Muscle layer of colon (tissue), 2 donors: ENCODE data around the gene CWC22.
"Not testable (repeated sequence)": the region's sequence is repeated elsewhere in the genome, so short reads cannot be mapped to it uniquely, and the experiment has no call there.

Source experiments
- H3K27ac ChIP-seq: one replicate; pipeline ENCODE4 v1.7.0; 2013; ENCODE audit warnings: low read depth, mild to moderate bottlenecking, low read length, moderate library complexity
- H3K27me3 ChIP-seq, 2 donors: one replicate each; pipeline ENCODE4 v1.7.0; 2013; ENCODE audit warnings: low read length in 2 of 2, mild to moderate bottlenecking in 2 of 2; ENCODE audit not compliant: insufficient read depth in 2 of 2, control insufficient read depth in 1 of 2
- H3K36me3 ChIP-seq: one replicate; pipeline ENCODE4 v1.7.0; 2013; ENCODE audit warnings: mild to moderate bottlenecking, low read length; ENCODE audit not compliant: insufficient read depth
- H3K4me1 ChIP-seq: one replicate; pipeline ENCODE4 v1.7.0; 2013; ENCODE audit warnings: mild to moderate bottlenecking, low read length; ENCODE audit not compliant: insufficient read depth
- H3K4me3 ChIP-seq, 2 donors: one replicate each; pipeline ENCODE4 v1.7.0; 2013; ENCODE audit warnings: low read length in 2 of 2, low read depth in 1 of 2, mild to moderate bottlenecking in 1 of 2, moderate library complexity in 1 of 2
- H3K9ac ChIP-seq: one replicate; pipeline ENCODE4 v1.7.0; 2013; ENCODE audit warnings: low read length
- H3K9me3 ChIP-seq: one replicate; pipeline ENCODE4 v1.7.0; 2013; ENCODE audit warnings: mild to moderate bottlenecking, low read length
- donor health status: abdominal sarcoma.
- donor health status: Adenocarcinoma of cecum.

CWC22 gene

GRCh38 chr2:179948058-179948457 lies 59.0 kb downstream of the CWC22 start:
- H3K4me1 ChIP-seq = no peaks in the 10 kb centered on the region
- H3K9me3 ChIP-seq = no peaks in the 10 kb centered on the region
- H3K36me3 ChIP-seq = peaks cover 50% of the 10 kb centered on the region
- H3K27me3 ChIP-seq = no peaks in the 10 kb centered on the region
- no peak overlapping the region for H3K27ac ChIP-seq
- H3K4me3 ChIP-seq = no peak overlapping the region
- H3K9ac ChIP-seq = no peak overlapping the region

- peaks cover 45% of the 10 kb centered on the region for H3K36me3 ChIP-seq
- no peak overlapping the region for H3K4me3 ChIP-seq
Observed at GRCh38 chr2:179946810-179947615, 60.1 kb downstream of the CWC22 start.

GRCh38 chr2:179946346-179946745 lies 60.8 kb downstream of the CWC22 start:
- H3K27ac ChIP-seq = no peak overlapping the region
- H3K4me3 ChIP-seq = no peak overlapping the region
- H3K36me3 ChIP-seq = peaks cover 41% of the 10 kb centered on the region
- no peaks in the 10 kb centered on the region for H3K4me1 ChIP-seq
- no peak overlapping the region for H3K9ac ChIP-seq
- H3K27me3 ChIP-seq = no peaks in the 10 kb centered on the region
- H3K9me3 ChIP-seq = no peaks in the 10 kb centered on the region

More at GRCh38 chr2:179946810-179947615, 60.1 kb downstream of the CWC22 start:
- Histone ChIP-seq H3K9me3 (no peaks in the 10 kb centered on the region), H3K4me1 (no peaks in the 10 kb centered on the region), H3K27me3 (no peaks in the 10 kb centered on the region), H3K27ac (no peak overlapping the region), H3K9ac (no peak overlapping the region)

GRCh38 chr2:179939259-179939658 lies 67.8 kb downstream of the CWC22 start:
- no peak overlapping the region for H3K4me3 ChIP-seq
- H3K4me1 ChIP-seq = no peaks in the 10 kb centered on the region
- peaks cover 5% of the 10 kb centered on the region for H3K36me3 ChIP-seq
- H3K9me3 ChIP-seq = no peaks in the 10 kb centered on the region
- H3K27ac ChIP-seq = no peak overlapping the region
- no peaks in the 10 kb centered on the region for H3K27me3 ChIP-seq
- H3K9ac ChIP-seq = no peak overlapping the region

GRCh38 chr2:179938026-179938425 lies 69.1 kb downstream of the CWC22 start:
- Histone ChIP-seq H3K36me3 (peaks cover 5% of the 10 kb centered on the region), H3K9ac (no peak overlapping the region), H3K4me1 (no peaks in the 10 kb centered on the region), H3K27me3 (no peaks in the 10 kb centered on the region), H3K4me3 (no peak overlapping the region), H3K9me3 (no peaks in the 10 kb centered on the region), H3K27ac (no peak overlapping the region)

- no peak overlapping the region for H3K9ac ChIP-seq
- H3K9me3 ChIP-seq = no peaks in the 10 kb centered on the region
- peaks cover 5% of the 10 kb centered on the region for H3K36me3 ChIP-seq
- H3K27me3 ChIP-seq = no peaks in the 10 kb centered on the region
- no peaks in the 10 kb centered on the region for H3K4me1 ChIP-seq
- H3K4me3 ChIP-seq = no peak overlapping the region
- no peak overlapping the region for H3K27ac ChIP-seq
Observed at GRCh38 chr2:179936654-179937053, 70.4 kb downstream of the CWC22 start.

GRCh38 chr2:179936141-179936540 lies 71.0 kb downstream of the CWC22 start:
- no peak overlapping the region for H3K27ac ChIP-seq
- no peak overlapping the region for H3K9ac ChIP-seq
- H3K36me3 ChIP-seq = peaks cover 5% of the 10 kb centered on the region
- H3K4me3 ChIP-seq = no peak overlapping the region
- no peaks in the 10 kb centered on the region for H3K4me1 ChIP-seq
- H3K27me3 ChIP-seq = no peaks in the 10 kb centered on the region
- H3K9me3 ChIP-seq = no peaks in the 10 kb centered on the region

GRCh38 chr2:179932786-179933185 lies 74.3 kb downstream of the CWC22 start:
- no peaks in the 10 kb centered on the region for H3K27me3 ChIP-seq
- H3K27ac ChIP-seq = no peak overlapping the region
- no peak overlapping the region for H3K4me3 ChIP-seq
- H3K9me3 ChIP-seq = no peaks in the 10 kb centered on the region
- H3K36me3 ChIP-seq = no peaks in the 10 kb centered on the region
- H3K9ac ChIP-seq = no peak overlapping the region
- H3K4me1 ChIP-seq = no peaks in the 10 kb centered on the region

- Histone ChIP-seq H3K27me3 (no peaks in the 10 kb centered on the region), H3K27ac (no peak overlapping the region), H3K4me3 (no peak overlapping the region), H3K9ac (no peak overlapping the region), H3K9me3 (no peaks in the 10 kb centered on the region), H3K36me3 (no peaks in the 10 kb centered on the region), H3K4me1 (no peaks in the 10 kb centered on the region)
Observed at GRCh38 chr2:179931502-179931901, 75.6 kb downstream of the CWC22 start.

- not testable (repeated sequence) for H3K27me3 ChIP-seq, H3K9ac ChIP-seq, H3K27ac ChIP-seq, H3K9me3 ChIP-seq, H3K4me1 ChIP-seq, H3K4me3 ChIP-seq, H3K36me3 ChIP-seq
Observed at GRCh38 chr2:179929997-179930396, 77.1 kb downstream of the CWC22 start.

- Histone ChIP-seq H3K9me3 (no peaks in the 10 kb centered on the region), H3K27me3 (no peaks in the 10 kb centered on the region), H3K27ac (no peak overlapping the region), H3K36me3 (no peaks in the 10 kb centered on the region), H3K9ac (no peak overlapping the region), H3K4me1 (no peaks in the 10 kb centered on the region), H3K4me3 (no peak overlapping the region)
Observed at GRCh38 chr2:179927041-179927440, 80.1 kb downstream of the CWC22 start.

- no peak overlapping the region for H3K4me3 ChIP-seq
- no peaks in the 10 kb centered on the region for H3K9me3 ChIP-seq
- no peaks in the 10 kb centered on the region for H3K36me3 ChIP-seq
- H3K4me1 ChIP-seq = no peaks in the 10 kb centered on the region
- H3K27ac ChIP-seq = no peak overlapping the region
- no peaks in the 10 kb centered on the region for H3K27me3 ChIP-seq
- H3K9ac ChIP-seq = no peak overlapping the region
Observed at GRCh38 chr2:179925713-179926112, 81.4 kb downstream of the CWC22 start.
